Measurements from ENCODE around the gene EHBP1. TPM values are rescaled to one million over a fixed set of nuclear protein-coding genes. Genes with fewer than 3 reads are reported as not detected.

EHBP1 gene
- total RNA-seq, 1 donor from 2014 or later: 45.8 TPM

DNA sequence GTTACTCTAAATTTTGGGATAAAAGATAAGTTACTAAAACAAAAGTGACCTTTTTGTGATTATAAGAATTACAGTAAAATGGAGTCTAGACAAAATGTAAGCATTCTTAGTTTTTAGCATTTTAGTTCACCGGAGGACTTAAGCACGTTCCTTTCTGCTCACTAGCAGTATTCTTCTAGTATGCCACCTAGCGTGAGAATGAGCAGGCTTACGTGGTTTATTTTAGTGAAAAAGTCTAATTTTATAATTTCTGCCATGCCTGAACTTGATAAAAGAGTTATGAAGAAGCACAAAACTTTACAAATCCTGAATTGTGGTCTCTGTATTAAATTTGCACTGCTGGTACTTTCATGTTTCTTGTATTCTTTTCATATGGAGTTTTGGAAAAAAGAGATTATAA is 332.5 kb downstream of the EHBP1 start:
- H3K4me1 ChIP-seq: no peaks in the 10 kb centered on the region
- H3K36me3 ChIP-seq: no peaks in the 10 kb centered on the region
- H3K27me3 ChIP-seq (ENCODE audit: low read depth): peaks cover under 1% of the 10 kb centered on the region
- DNase-seq: no peak
- H3K9me3 ChIP-seq: no peaks in the 10 kb centered on the region
- no peak overlapping the region for H3K27ac ChIP-seq
- no peak for ATAC-seq
- TF ChIP-seq, protein P1, sequence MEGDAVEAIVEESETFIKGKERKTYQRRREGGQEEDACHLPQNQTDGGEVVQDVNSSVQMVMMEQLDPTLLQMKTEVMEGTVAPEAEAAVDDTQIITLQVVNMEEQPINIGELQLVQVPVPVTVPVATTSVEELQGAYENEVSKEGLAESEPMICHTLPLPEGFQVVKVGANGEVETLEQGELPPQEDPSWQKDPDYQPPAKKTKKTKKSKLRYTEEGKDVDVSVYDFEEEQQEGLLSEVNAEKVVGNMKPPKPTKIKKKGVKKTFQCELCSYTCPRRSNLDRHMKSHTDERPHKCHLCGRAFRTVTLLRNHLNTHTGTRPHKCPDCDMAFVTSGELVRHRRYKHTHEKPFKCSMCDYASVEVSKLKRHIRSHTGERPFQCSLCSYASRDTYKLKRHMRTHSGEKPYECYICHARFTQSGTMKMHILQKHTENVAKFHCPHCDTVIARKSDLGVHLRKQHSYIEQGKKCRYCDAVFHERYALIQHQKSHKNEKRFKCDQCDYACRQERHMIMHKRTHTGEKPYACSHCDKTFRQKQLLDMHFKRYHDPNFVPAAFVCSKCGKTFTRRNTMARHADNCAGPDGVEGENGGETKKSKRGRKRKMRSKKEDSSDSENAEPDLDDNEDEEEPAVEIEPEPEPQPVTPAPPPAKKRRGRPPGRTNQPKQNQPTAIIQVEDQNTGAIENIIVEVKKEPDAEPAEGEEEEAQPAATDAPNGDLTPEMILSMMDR (IDR thresholded peaks at IDR 0.05): no peak
- no peak overlapping the region for H3K4me3 ChIP-seq
- intact Hi-C loops (cut with DNase I): no loop called here

DNA sequence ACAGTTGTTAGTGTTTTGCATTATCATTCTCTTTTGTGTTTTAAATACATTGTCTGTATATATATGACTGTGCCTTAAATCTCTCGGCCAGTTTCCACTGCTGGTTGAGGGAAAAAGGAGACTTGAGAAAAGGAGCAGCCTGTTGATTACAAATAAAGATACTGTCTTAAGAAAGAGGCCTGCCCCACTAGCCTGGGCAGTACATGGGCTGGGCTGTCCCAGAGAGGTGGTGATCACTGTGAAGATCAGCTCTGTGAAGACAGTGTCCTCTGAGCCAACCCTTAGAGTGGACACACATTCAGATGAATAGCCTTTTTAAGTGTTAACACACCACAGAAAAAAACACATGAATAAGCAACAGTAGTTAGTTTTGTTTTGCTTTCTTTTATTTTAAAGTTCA is 335.1 kb downstream of the EHBP1 start:
- H3K4me1 ChIP-seq: no peaks in the 10 kb centered on the region
- no peak overlapping the region for H3K4me3 ChIP-seq
- H3K9me3 ChIP-seq: no peaks in the 10 kb centered on the region
- intact Hi-C loops (cut with DNase I): no loop called here
- DNase-seq: no peak
- no peak for ATAC-seq
- peaks cover 25% of the 10 kb centered on the region for H3K27me3 ChIP-seq (ENCODE audit: low read depth)
- no peak overlapping the region for H3K27ac ChIP-seq
- TF ChIP-seq, protein P1 (IDR thresholded peaks at IDR 0.05): no peak
- H3K36me3 ChIP-seq: no peaks in the 10 kb centered on the region

DNA sequence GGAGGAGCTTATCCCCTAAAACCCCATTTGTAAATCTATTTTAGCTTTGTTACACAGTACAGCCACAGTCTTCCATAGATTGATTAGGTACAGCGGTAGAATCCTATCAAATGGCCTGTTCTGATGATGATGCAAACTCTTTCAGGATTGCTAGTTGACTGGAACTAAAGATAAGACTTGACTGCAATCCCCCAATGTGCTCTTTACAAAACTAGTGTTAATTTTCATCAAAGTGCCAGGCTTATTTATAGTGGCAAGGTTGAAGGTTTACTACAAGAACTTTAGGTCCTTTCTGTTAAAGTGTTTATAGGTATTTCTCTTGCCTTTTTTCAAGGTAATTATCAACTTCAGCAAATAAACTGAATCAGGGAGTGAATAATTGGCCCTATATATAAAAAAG is 336.1 kb downstream of the EHBP1 start:
- no peak overlapping the region for H3K4me3 ChIP-seq
- H3K36me3 ChIP-seq: no peaks in the 10 kb centered on the region
- H3K9me3 ChIP-seq: no peaks in the 10 kb centered on the region
- H3K27me3 ChIP-seq (ENCODE audit: low read depth): peaks cover 35% of the 10 kb centered on the region
- TF ChIP-seq, protein P1 (IDR thresholded peaks at IDR 0.05): no peak
- intact Hi-C loops (cut with DNase I): no loop called here
- DNase-seq: no peak
- no peak for ATAC-seq
- no peaks in the 10 kb centered on the region for H3K4me1 ChIP-seq
- no peak overlapping the region for H3K27ac ChIP-seq

DNA sequence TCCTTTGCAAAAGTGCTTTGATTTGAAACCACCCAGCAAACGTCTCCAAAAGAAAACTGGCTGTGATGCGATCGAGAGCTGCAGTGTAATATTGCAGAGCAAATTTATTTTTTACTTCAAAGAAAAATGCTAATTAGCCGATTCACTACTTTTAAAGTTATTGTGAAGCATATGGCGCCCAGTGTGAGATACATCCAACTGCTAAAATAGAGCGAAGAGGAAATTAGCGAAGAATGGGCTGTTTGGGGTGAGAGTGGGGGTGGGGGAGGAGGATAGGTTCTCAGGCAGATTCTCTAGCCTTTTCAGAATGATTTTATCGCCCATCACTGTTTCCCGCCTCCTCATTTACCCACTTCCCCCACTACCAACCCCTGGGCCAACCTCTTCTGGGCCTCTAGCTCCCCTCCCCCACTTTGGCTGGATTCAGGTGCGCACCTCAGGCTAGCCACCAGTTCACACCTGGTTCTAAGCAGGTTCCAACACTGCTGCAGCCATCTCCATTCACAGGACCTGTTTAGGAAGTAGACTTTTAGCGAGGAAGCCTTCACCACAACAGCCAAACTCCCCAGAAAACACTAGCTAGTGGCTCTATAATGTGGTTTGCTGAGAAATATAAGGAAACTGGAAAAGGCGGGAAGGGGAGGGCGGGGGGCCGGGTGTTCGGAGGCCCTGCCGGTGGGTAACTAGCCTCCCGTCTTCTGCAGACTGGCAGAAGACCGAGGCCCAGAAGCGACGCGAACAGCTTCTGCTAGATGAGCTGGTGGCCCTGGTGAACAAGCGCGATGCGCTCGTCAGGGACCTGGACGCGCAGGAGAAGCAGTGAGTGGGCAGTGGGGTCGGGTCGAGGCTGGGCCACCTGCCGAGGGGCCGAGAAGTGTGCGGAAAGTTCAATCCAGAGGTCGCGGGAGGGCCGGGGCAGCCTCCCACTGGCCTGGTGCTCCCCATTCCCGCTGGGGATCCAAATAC is 339.1 kb downstream of the EHBP1 start:
- no peaks in the 10 kb centered on the region for H3K9me3 ChIP-seq
- no peak overlapping the region for H3K4me3 ChIP-seq
- peaks cover 24% of the 10 kb centered on the region for H3K4me1 ChIP-seq
- H3K36me3 ChIP-seq: no peaks in the 10 kb centered on the region
- no peak overlapping the region for H3K27ac ChIP-seq
- DNase-seq: no peak
- TF ChIP-seq, protein P1 (IDR thresholded peaks at IDR 0.05): no peak
- intact Hi-C loops (cut with DNase I): no loop called here
- ATAC-seq: no peak
- H3K27me3 ChIP-seq (ENCODE audit: low read depth): peaks cover 65% of the 10 kb centered on the region

DNA sequence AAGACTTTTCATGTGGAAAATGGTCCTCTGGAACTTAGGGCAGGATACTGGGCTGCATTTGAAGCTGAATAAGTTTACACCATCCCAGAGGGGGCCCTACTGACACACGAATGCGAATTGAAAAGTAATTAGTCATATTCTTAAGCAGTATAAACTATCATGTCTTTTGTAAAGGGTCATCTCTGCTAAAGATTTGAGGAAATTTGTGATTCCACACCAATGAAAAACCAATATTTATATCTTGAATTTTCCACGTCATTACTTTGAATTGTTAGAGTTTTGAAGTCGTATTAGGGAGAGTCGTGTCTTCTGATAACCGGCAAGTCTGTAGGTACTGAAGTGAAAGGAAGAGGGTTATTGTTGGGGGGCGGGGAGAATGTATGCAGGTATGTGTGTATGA is 341.0 kb downstream of the EHBP1 start:
- intact Hi-C loops (cut with DNase I): no loop called here
- Histone ChIP-seq H3K27ac (no peak overlapping the region), H3K27me3 (ENCODE audit: low read depth) (peaks cover 84% of the 10 kb centered on the region), H3K36me3 (no peaks in the 10 kb centered on the region), H3K4me3 (no peak overlapping the region), H3K9me3 (no peaks in the 10 kb centered on the region), H3K4me1 (peaks cover 40% of the 10 kb centered on the region)
- TF ChIP-seq, protein P1 (IDR thresholded peaks at IDR 0.05): no peak
- ATAC-seq (no peak), DNase-seq (no peak)

Data from lower lobe of right lung (tissue), 2 donors.